ENCODE data around the gene CRADD. TPM values are rescaled to one million over a fixed set of nuclear protein-coding genes. Genes with fewer than 3 reads are reported as not detected.

CRADD gene
- total and polyA plus RNA-seq, 2 of the 4 experiments (the other 2 are of a cell fraction), result 11.1 to 14.0 TPM

GRCh38 chr12:93880853-93881522 lies 203.8 kb downstream of the CRADD start:
- Histone ChIP-seq H3K18ac (ENCODE audit: low read depth, low read length) (peak overlapping the region; percentile 99; the same call in 1 of the 2 replicates), H2BK15ac (ENCODE audit: low read depth, low read length) (peak overlapping the region; percentile 92), H3K4me2 (ENCODE audit: low read depth, low read length) (peak overlapping the region; percentile 16; the same call in 1 of the 2 replicates), H4K91ac (ENCODE audit: insufficient read depth, low read depth, low read length) (peak overlapping the region; percentile 56), H3K79me1 (ENCODE audit: low read depth in 1 of 2, low read length in 2 of 2) (no peaks in the 10 kb centered on the region), H3K56ac (ENCODE audit: extremely low read depth, insufficient read depth, low read length) (peak overlapping the region; percentile 37), H2BK120ac (ENCODE audit: low read depth, low read length) (peak overlapping the region; percentile 85), H2BK5ac (ENCODE audit: low read depth, low read length, poor library complexity, severe bottlenecking) (peak overlapping the region; percentile 91), H3K4ac (ENCODE audit: low read depth, low read length) (peak overlapping the region; percentile 76; the same call in 1 of the 2 replicates), H3K9ac (ENCODE audit: low read depth, low read length) (no peak overlapping the region; the same call in 1 of the 2 replicates), H3K4me1 (ENCODE audit: control insufficient read depth, insufficient read depth, low read length) (peaks cover 32% of the 10 kb centered on the region), H2AFZ (replicated peaks; ENCODE audit: low read length, poor library complexity) (no peak overlapping the region), H3K23ac (ENCODE audit: low read depth, low read length) (peak overlapping the region; percentile 19; the same call in 1 of the 2 replicates), H3K9me1 (ENCODE audit: insufficient read depth, low read length) (peaks cover 11% of the 10 kb centered on the region), H4K20me1 (ENCODE audit: insufficient read depth, low read length) (no peaks in the 10 kb centered on the region), H3K14ac (replicated peaks; ENCODE audit: low read depth, low read length) (peak overlapping the region; percentile 80), H2AK9ac (replicated peaks; ENCODE audit: low read depth, low read length, poor library complexity) (no peak overlapping the region), H2BK20ac (ENCODE audit: low read depth, low read length) (peak overlapping the region; percentile 88), H3K4me3 (ENCODE audit: insufficient read depth, low read depth, low read length) (no peak overlapping the region), H2AK5ac (ENCODE audit: low read depth, low read length) (peak overlapping the region; percentile 74), H4K8ac (ENCODE audit: low read depth in 2 of 2, low read length in 2 of 2) (peak overlapping the region; percentile 56 to 76), H3K27me3 (ENCODE audit: control insufficient read depth, insufficient read depth, low read length) (no peaks in the 10 kb centered on the region), H3K9me3 (ENCODE audit: control insufficient read depth, insufficient read depth, low read length) (peaks cover 7% of the 10 kb centered on the region), H3K27ac (ENCODE audit: insufficient read depth, low read length) (peak overlapping the region; percentile 75), H4K5ac (ENCODE audit: low read depth, low read length) (peak overlapping the region; percentile 95; the same call in 1 of the 2 replicates), H3K36me3 (ENCODE audit: control insufficient read depth, insufficient read depth, low read length) (no peaks in the 10 kb centered on the region)
- POLR2A ChIA-PET (ENCODE audit: unreplicated experiment), result no interaction called here
- TF ChIP-seq USF2 (IDR thresholded peaks at IDR 0.05; ENCODE audit: low read depth, low read length) (no peak), SMC3 (IDR thresholded peaks at IDR 0.05; ENCODE audit: low read depth, low read length) (no peak), MAFK (IDR thresholded peaks at IDR 0.05; ENCODE audit: low read depth, low read length) (no peak), NFE2L2 (IDR thresholded peaks at IDR 0.05; ENCODE audit: low read depth, low read length) (no peak), RFX5 (IDR thresholded peaks at IDR 0.05; ENCODE audit: low read depth, low read length) (no peak)
- intact Hi-C loops (cut with micrococcal nuclease), result no loop called here
- ATAC-seq (ENCODE audit: low read depth), result no peak
- dilution Hi-C loops (cut with HindIII; ENCODE audit: low sequenced_read_pairs, unreplicated experiment), result no loop called here
- WGBS, 2 experiments (ENCODE audit: extremely low coverage in 2 of 2, insufficient read length in 1 of 2), result no CpG with 5 or more reads among the region's 1 CpG
- CTCF ChIA-PET, result no interaction called here
- no TSS peak for BruUV-seq (replicated peaks)
- no peak for DNase-seq
- in situ Hi-C loops (cut with MboI; ENCODE audit: low sequenced_read_pairs), result no loop called here

Measured in IMR-90 (cell line).